ENCODE results near the gene GINS3. TPM values are rescaled to one million over a fixed set of nuclear protein-coding genes. Genes with fewer than 3 reads are reported as not detected.

The GINS3 gene
- total and polyA plus RNA-seq, 11 donors: 3.9 to 20.2 (median 7.1) TPM

DNA sequence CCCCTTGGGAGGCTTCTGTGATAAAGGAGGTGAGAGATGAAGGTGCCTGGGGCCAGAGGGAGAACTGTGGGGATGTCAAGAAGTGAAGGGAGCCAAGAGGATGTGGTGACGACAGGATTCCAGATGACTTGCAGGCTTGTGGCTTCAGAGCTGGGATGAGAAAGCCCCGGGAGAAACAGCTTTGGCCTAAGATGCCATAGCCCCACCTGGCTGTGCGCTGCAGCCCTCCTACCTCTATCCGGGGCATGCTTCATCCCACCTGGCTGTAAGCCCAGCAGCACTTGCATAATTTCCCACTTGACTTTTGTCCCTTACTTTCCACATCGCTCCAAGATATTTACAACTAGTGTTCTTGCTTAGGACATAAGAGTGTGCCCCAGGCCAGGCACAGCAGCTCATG is 29.3 kb downstream of the GINS3 start:
- ATAC-seq: peak in 3 of 4 donors; percentile 7 to 28 (median 25)
- WGBS, 4 donors: 31 to 38% (median 31%) methylated on average over 5 of the region's 5 CpGs
- no peaks in the 10 kb centered on the region for H3K36me3 ChIP-seq
- no peaks in the 10 kb centered on the region for H3K27me3 ChIP-seq
- intact Hi-C loops (cut with DNase I): no loop called here
- peak in 4 of 5 donors; percentile 41 to 81 (median 66) for DNase-seq
- peak overlapping the region; percentile 55 to 97 (median 86) for H3K27ac ChIP-seq
- peaks cover 0 to 50% (median 11%) of the 10 kb centered on the region in 12 donors for H3K4me1 ChIP-seq
- TF ChIP-seq, protein P1, sequence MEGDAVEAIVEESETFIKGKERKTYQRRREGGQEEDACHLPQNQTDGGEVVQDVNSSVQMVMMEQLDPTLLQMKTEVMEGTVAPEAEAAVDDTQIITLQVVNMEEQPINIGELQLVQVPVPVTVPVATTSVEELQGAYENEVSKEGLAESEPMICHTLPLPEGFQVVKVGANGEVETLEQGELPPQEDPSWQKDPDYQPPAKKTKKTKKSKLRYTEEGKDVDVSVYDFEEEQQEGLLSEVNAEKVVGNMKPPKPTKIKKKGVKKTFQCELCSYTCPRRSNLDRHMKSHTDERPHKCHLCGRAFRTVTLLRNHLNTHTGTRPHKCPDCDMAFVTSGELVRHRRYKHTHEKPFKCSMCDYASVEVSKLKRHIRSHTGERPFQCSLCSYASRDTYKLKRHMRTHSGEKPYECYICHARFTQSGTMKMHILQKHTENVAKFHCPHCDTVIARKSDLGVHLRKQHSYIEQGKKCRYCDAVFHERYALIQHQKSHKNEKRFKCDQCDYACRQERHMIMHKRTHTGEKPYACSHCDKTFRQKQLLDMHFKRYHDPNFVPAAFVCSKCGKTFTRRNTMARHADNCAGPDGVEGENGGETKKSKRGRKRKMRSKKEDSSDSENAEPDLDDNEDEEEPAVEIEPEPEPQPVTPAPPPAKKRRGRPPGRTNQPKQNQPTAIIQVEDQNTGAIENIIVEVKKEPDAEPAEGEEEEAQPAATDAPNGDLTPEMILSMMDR (IDR thresholded peaks at IDR 0.05): peak in 4 of 12 donors; percentile 10 to 32 (median 18)
- TF ChIP-seq POLR2A (IDR thresholded peaks at IDR 0.05): peak in 1 of 2 donors; percentile 27
- peak overlapping the region in 2 of 12 donors; percentile 17 to 44 for H3K4me3 ChIP-seq
- no peaks in the 10 kb centered on the region for H3K9me3 ChIP-seq

DNA sequence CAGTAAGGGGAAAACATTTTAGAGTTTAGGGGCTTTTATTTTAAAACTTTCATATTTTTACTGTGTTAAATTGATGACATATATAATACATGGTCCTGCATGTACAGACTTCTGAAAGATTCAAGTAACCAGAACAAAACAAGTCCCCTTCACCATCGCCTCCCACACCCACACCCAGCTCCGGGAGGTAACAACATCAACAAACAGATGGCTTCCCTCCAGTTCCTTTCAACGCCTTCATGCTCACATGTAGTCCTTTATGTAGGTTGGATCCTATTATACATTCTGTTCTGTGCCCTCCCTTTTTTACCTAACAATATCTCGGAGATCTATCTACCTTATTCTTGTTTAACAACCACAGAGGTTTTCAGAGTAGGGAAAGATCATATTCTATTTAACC is 30.5 kb downstream of the GINS3 start:
- Histone ChIP-seq H3K4me1 (peaks cover 0 to 55% (median 15%) of the 10 kb centered on the region in 12 donors), H3K9me3 (no peaks in the 10 kb centered on the region), H3K27me3 (no peaks in the 10 kb centered on the region), H3K36me3 (no peaks in the 10 kb centered on the region), H3K4me3 (peak overlapping the region in 2 of 12 donors; percentile 17 to 44), H3K27ac (peak overlapping the region in 10 of 12 donors; percentile 27 to 97 (median 86))
- DNase-seq (peak in 4 of 5 donors; percentile 6 to 53 (median 39)), ATAC-seq (no peak)
- intact Hi-C loops (cut with DNase I): no loop called here
- TF ChIP-seq, protein P1 (IDR thresholded peaks at IDR 0.05): no peak
- 34 to 47% (median 45%) methylated on average over 4 of the region's 4 CpGs for WGBS, 4 donors

DNA sequence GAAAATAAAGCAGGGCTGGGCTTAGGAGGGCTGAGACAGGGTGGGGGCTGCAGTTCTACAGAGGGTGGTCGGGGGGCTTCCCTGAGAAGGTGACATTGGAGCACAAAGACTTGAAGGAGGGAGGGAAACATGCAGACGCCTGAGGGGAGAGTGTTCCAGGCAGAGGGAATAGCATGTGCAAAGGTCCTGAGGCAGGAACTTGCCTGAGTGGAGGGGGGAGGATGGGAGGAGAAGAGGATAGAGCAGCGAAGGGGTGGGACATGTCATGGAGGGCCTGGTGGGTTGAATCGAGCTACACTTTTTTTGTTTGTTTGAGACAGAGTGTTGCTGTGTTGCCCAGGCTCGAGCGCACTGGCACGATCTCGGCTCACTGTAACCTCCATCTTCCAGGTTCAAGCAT is 33.0 kb downstream of the GINS3 start:
- no peak for ATAC-seq
- 91 to 94% (median 93%) methylated on average over 8 of the region's 8 CpGs for WGBS, 4 donors
- intact Hi-C loops (cut with DNase I): loop anchor here in 1 of 10 donors (5.0 kb wide), 1 partner anchor 37 kb away; no protein-coding TSS in a partner anchor

GRCh38 chr16:58425756-58426494 is 33.7 kb downstream of the GINS3 start:
- Histone ChIP-seq H3K4me3 (peak overlapping the region in 1 of 12 donors; percentile 44), H3K36me3 (no peaks in the 10 kb centered on the region), H3K4me1 (peaks cover 0 to 61% (median 12%) of the 10 kb centered on the region in 12 donors), H3K9me3 (no peaks in the 10 kb centered on the region), H3K27ac (peak overlapping the region; percentile 42 to 97 (median 68)), H3K27me3 (no peaks in the 10 kb centered on the region)
- 53 to 71% (median 68%) methylated on average over 10 of the region's 10 CpGs for WGBS, 4 donors
- DNase-seq (peak in 3 of 5 donors; percentile 16 to 35 (median 24)), ATAC-seq (peak; percentile 16 to 42 (median 18))
- TF ChIP-seq POLR2A (IDR thresholded peaks at IDR 0.05): no peak
- TF ChIP-seq, protein P1 (IDR thresholded peaks at IDR 0.05): no peak
- intact Hi-C loops (cut with DNase I): loop anchor here in 1 of 10 donors (5.0 kb wide), 1 partner anchor 36 kb away; no protein-coding TSS in a partner anchor

More for the DNA sequence above, 33.0 kb downstream of the GINS3 start:
- peak overlapping the region; percentile 42 to 97 (median 68) for H3K27ac ChIP-seq
- peaks cover 0 to 58% (median 12%) of the 10 kb centered on the region in 12 donors for H3K4me1 ChIP-seq
- no peaks in the 10 kb centered on the region for H3K27me3 ChIP-seq
- peak overlapping the region in 1 of 12 donors; percentile 44 for H3K4me3 ChIP-seq
- H3K36me3 ChIP-seq: no peaks in the 10 kb centered on the region
- DNase-seq: peak in 1 of 5 donors; percentile 19
- no peaks in the 10 kb centered on the region for H3K9me3 ChIP-seq
- TF ChIP-seq, protein P1 (IDR thresholded peaks at IDR 0.05): no peak
- no peak for TF ChIP-seq POLR2A (IDR thresholded peaks at IDR 0.05)

All from heart left ventricle (tissue), 16 donors.